Measurements from ENCODE around the gene APP. TPM values are rescaled to one million over a fixed set of nuclear protein-coding genes. Genes with fewer than 3 reads are reported as not detected.

APP gene
- total RNA-seq, 2 experiments from 2014 or later, result 18.8 to 19.4 TPM

DNA sequence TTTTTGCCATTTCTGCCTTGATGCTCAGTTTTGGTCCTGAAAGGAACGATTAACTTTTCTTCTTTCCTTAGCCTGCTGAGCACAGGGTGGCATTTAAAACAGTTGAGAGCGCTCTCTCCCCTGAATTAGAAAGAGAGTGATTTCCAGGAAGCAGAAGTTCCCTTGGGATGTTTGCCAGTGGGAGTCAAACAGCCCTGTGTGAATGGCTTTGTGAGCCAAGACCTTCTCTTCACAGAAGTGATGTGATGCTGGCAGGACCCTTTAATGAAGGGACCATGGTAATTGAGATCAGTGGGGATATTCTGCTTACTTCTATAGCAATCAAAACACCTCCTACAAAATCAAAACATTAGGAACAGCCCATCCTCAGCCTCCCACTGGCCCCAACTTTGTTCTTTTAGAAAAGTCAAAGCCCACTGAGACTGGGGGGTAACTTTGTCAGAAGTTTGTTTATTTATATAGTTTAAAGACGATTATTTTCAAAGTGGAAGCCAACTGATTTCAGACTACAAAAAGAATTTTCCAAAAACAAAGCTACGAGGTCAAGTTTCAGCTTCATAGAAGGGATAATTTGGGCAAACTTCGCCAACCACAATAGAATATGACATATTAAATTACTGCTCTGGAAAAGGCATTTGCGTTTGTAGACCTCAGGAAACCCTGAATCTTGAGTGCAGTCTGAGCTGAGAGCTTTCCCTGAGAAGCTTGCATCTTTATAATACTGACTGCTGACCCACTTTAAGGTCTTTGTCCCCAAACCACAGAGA is 313.1 kb downstream of the APP start:
- no peak for DNase-seq
- H3K27me3 Mint-ChIP-seq, result peaks cover 13% of the 10 kb centered on the region

GRCh38 chr21:25855576-25855975 is 315.0 kb downstream of the APP start:
- POLR2A ChIA-PET, result no interaction called here
- no peaks in the 10 kb centered on the region for H3K36me3 Mint-ChIP-seq
- H3K27me3 Mint-ChIP-seq, result peaks cover 13% of the 10 kb centered on the region
- no peak overlapping the region for H3K27ac Mint-ChIP-seq
- H3K9me3 Mint-ChIP-seq, result no peaks in the 10 kb centered on the region
- H3K4me3 Mint-ChIP-seq, result no peak overlapping the region
- H3K4me1 Mint-ChIP-seq, result no peaks in the 10 kb centered on the region
- no peak for DNase-seq
- ATAC-seq (ENCODE audit: low read depth), result no peak

More for the DNA sequence above, 313.1 kb downstream of the APP start:
- H3K27ac Mint-ChIP-seq, result no peak overlapping the region
- H3K4me1 Mint-ChIP-seq, result peaks cover 1% of the 10 kb centered on the region
- H3K4me3 Mint-ChIP-seq, result no peak overlapping the region
- POLR2A ChIA-PET, result no interaction called here
- no peaks in the 10 kb centered on the region for H3K36me3 Mint-ChIP-seq
- no peak for ATAC-seq (ENCODE audit: low read depth)
- H3K9me3 Mint-ChIP-seq, result no peaks in the 10 kb centered on the region

- Mint-ChIP-seq H3K27ac (no peak overlapping the region), H3K36me3 (no peaks in the 10 kb centered on the region), H3K27me3 (peaks cover 11% of the 10 kb centered on the region), H3K9me3 (peaks cover 9% of the 10 kb centered on the region), H3K4me3 (no peak overlapping the region), H3K4me1 (no peaks in the 10 kb centered on the region)
- ATAC-seq (ENCODE audit: low read depth) (no peak), DNase-seq (no peak)
- POLR2A ChIA-PET, result no interaction called here
These were observed 320.3 kb downstream of the APP start for GRCh38 chr21:25850126-25850842.

- Mint-ChIP-seq H3K27ac (no peak overlapping the region), H3K36me3 (no peaks in the 10 kb centered on the region), H3K4me3 (no peak overlapping the region), H3K27me3 (peaks cover 16% of the 10 kb centered on the region), H3K9me3 (peaks cover 9% of the 10 kb centered on the region), H3K4me1 (no peaks in the 10 kb centered on the region)
- ATAC-seq (ENCODE audit: low read depth), result no peak
- POLR2A ChIA-PET, result no interaction called here
- DNase-seq, result no peak
These were observed 322.3 kb downstream of the APP start for GRCh38 chr21:25848309-25848708.

GRCh38 chr21:25845729-25846256 is 324.8 kb downstream of the APP start:
- peaks cover 9% of the 10 kb centered on the region for H3K9me3 Mint-ChIP-seq
- peaks cover 18% of the 10 kb centered on the region for H3K27me3 Mint-ChIP-seq
- no peak overlapping the region for H3K27ac Mint-ChIP-seq
- no peak overlapping the region for H3K4me3 Mint-ChIP-seq
- H3K36me3 Mint-ChIP-seq, result no peaks in the 10 kb centered on the region
- POLR2A ChIA-PET, result no interaction called here
- ATAC-seq (ENCODE audit: low read depth) (no peak), DNase-seq (no peak)
- H3K4me1 Mint-ChIP-seq, result no peaks in the 10 kb centered on the region

GRCh38 chr21:25842925-25843324 is 327.6 kb downstream of the APP start:
- Mint-ChIP-seq H3K27ac (no peak overlapping the region), H3K36me3 (no peaks in the 10 kb centered on the region), H3K4me3 (no peak overlapping the region), H3K4me1 (no peaks in the 10 kb centered on the region), H3K9me3 (peaks cover 16% of the 10 kb centered on the region), H3K27me3 (peaks cover 21% of the 10 kb centered on the region)
- no peak for ATAC-seq (ENCODE audit: low read depth)
- POLR2A ChIA-PET, result no interaction called here
- no peak for DNase-seq

DNA sequence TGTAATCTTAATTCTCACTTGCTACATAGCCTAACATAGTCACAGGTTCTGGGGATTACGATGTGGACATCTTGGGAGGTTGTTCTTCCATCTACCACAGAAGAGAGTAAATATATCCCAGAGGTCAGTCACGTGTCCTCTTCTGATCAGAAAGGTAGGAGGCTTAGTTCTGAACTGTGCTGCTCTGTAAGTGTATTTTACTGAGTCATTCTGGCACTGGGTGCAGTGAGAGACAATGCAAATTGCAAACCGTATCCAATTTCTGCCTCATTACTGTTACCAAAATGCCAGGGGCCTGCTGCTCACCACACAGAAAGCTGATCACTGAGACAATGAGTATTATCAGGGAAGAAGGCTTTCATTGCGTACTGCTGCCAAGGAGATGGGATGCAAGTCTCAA is 331.8 kb downstream of the APP start:
- no peaks in the 10 kb centered on the region for H3K36me3 Mint-ChIP-seq
- ATAC-seq (ENCODE audit: low read depth), result no peak
- no peak for DNase-seq
- POLR2A ChIA-PET, result no interaction called here
- H3K9me3 Mint-ChIP-seq, result peaks cover 14% of the 10 kb centered on the region
- peaks cover 14% of the 10 kb centered on the region for H3K27me3 Mint-ChIP-seq
- H3K4me3 Mint-ChIP-seq, result no peak overlapping the region
- H3K27ac Mint-ChIP-seq, result no peak overlapping the region
- no peaks in the 10 kb centered on the region for H3K4me1 Mint-ChIP-seq

GRCh38 chr21:25837533-25838265 is 332.9 kb downstream of the APP start:
- Mint-ChIP-seq H3K9me3 (peaks cover 21% of the 10 kb centered on the region), H3K4me3 (no peak overlapping the region), H3K27me3 (peaks cover 9% of the 10 kb centered on the region), H3K36me3 (no peaks in the 10 kb centered on the region), H3K27ac (no peak overlapping the region), H3K4me1 (no peaks in the 10 kb centered on the region)
- no peak for DNase-seq
- POLR2A ChIA-PET, result no interaction called here
- ATAC-seq (ENCODE audit: low read depth), result no peak

DNA sequence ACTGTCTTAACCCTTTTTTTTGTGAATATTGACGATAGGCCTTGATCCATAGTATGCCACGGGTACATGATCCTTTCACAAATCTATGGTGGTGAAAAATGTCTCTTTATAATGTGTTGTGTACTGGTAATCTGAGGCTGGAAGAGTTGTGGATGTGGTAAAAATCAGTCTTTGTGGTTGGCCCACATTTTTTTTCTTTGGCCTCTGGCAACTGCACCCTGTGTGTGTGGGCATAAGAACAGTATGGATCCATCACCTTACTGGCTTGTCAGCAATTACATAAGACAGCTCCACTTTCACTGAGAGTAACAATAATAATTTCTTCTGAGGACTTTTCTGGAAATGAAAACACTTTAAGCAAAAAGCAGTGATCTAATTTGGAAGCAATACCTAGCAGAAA is 334.2 kb downstream of the APP start:
- POLR2A ChIA-PET, result no interaction called here
- Mint-ChIP-seq H3K36me3 (no peaks in the 10 kb centered on the region), H3K9me3 (peaks cover 22% of the 10 kb centered on the region), H3K4me1 (no peaks in the 10 kb centered on the region), H3K27ac (no peak overlapping the region), H3K27me3 (peaks cover 12% of the 10 kb centered on the region), H3K4me3 (no peak overlapping the region)
- ATAC-seq (ENCODE audit: low read depth), result no peak
- DNase-seq, result no peak

DNA sequence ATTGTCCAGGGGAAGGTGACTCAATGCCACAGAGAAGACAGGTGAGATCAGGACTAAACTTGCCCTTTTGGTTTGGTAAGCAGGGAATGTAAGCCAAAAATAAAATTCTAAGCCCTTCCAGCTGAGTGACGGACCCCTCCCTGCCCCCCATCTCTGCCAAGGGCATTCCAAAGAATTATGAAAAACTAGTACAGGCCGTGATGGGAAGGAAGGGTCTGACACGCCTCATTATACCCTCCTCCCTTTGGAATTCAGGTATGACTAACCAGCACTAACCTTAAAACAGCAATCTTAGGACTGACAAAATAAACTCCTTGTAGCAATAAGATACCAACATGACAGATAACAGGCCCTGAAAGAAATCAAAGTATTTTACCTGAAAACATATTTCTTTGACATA is 336.2 kb downstream of the APP start:
- H3K27ac Mint-ChIP-seq, result no peak overlapping the region
- H3K36me3 Mint-ChIP-seq, result no peaks in the 10 kb centered on the region
- DNase-seq, result no peak
- ATAC-seq (ENCODE audit: low read depth), result no peak
- no peak overlapping the region for H3K4me3 Mint-ChIP-seq
- POLR2A ChIA-PET, result no interaction called here
- peaks cover 8% of the 10 kb centered on the region for H3K27me3 Mint-ChIP-seq
- peaks cover 2% of the 10 kb centered on the region for H3K4me1 Mint-ChIP-seq
- H3K9me3 Mint-ChIP-seq, result peaks cover 17% of the 10 kb centered on the region

DNA sequence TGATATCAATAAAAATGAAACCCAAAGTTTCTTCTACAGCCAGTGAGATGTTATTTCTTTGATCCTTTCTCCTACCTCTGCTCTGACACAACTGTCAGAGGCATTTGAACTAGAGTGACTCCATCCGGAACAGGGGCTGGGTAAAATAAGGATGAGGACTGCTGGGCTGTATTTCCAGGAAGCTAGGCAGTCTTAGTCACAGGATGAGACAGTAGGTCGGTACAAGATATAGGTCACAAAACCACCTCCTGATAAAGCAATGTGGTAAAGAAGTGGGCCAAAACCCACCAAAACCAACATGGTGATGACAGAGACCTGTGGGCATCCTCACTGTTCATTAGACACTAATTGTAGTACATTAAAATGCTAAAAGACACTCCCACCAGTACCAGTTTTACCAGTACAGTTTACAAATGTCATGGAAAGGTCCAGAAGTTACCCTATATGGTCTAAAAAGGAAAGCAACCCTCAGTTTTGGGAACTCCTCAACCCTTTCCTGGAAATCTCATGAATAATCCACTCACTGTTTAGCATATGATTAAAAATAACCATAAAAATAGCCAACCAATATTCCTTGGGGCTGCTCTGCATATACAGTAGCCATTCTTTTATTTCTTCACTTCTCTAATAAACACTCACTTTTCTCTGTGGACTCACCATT is 339.1 kb downstream of the APP start:
- DNase-seq, result no peak
- peaks cover 2% of the 10 kb centered on the region for H3K4me1 Mint-ChIP-seq
- H3K27ac Mint-ChIP-seq, result no peak overlapping the region
- POLR2A ChIA-PET, result no interaction called here
- H3K27me3 Mint-ChIP-seq, result peaks cover 5% of the 10 kb centered on the region
- ATAC-seq (ENCODE audit: low read depth), result no peak
- no peak overlapping the region for H3K4me3 Mint-ChIP-seq
- H3K9me3 Mint-ChIP-seq, result peaks cover 10% of the 10 kb centered on the region
- no peaks in the 10 kb centered on the region for H3K36me3 Mint-ChIP-seq

Data from activated naive CD8-positive, alpha-beta T cell treated with anti-CD3 and anti-CD28 coated beads, Interleukin-2, amount 10 ng/mL, durations not matched to agents 7 days and 5 days (primary cell).